ENCODE data around the gene GRIK1. TPM values are rescaled to one million over a fixed set of nuclear protein-coding genes. Genes with fewer than 3 reads are reported as not detected.

GRIK1 gene
- total RNA-seq, 1 donor from 2014 or later: not detected

DNA sequence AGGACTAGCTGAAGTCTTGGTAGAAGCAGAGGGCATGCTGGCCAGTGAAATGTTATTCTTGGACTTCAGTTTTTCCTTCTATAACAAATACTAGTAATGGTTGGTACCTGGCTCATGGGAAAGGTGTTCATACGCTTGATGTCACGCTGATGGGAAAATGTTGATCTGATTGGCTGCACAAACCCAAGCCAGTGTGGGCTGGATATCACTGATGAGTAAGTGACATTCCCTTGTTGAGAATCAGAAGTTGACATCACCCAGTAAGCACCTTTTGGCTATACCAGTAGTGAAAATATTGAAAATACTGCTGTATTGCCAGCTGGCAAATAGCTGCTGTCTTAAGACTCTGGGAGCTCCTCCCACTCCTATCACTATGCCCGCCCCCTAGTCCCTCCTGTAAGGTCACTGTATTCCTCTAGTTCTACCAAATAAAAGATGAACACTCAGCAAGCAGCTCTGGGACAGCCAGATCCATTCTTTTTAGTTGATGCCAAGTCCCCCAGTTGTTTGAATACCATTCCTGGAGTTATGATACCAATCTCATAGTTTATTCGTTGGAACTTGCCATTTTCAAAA is 168.2 kb downstream of the GRIK1 start:
- Mint-ChIP-seq H3K27ac (no peak overlapping the region), H3K36me3 (ENCODE audit: low read depth) (no peaks in the 10 kb centered on the region), H3K27me3 (no peaks in the 10 kb centered on the region), H3K4me1 (no peaks in the 10 kb centered on the region), H3K9me3 (no peaks in the 10 kb centered on the region), H3K4me3 (no peak overlapping the region)
- DNase-seq: no peak
- intact Hi-C loops (cut with micrococcal nuclease): no loop called here

DNA sequence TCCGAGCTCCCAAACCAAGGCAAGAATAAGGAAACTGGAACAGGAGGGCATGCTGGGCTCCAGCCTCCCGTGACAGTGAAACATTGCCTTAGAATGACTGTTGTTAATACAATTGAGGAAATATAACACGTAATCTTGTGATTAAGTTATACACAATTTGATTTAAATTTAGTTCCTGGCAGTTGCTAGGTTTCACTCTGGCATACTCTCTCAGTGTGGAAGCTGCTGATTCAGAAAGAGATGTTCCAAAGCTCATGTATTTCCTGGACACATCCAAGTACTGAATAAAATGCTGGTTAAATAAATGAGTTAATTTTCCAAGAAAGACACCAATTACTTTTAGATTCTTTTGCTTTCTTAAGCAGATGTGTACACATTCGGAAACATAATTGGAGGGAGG is 176.1 kb downstream of the GRIK1 start:
- no peak for DNase-seq
- H3K27me3 Mint-ChIP-seq: peaks cover 2% of the 10 kb centered on the region
- H3K4me1 Mint-ChIP-seq: no peaks in the 10 kb centered on the region
- intact Hi-C loops (cut with micrococcal nuclease): no loop called here
- no peaks in the 10 kb centered on the region for H3K9me3 Mint-ChIP-seq
- no peak overlapping the region for H3K27ac Mint-ChIP-seq
- H3K4me3 Mint-ChIP-seq: no peak overlapping the region
- H3K36me3 Mint-ChIP-seq (ENCODE audit: low read depth): no peaks in the 10 kb centered on the region

DNA sequence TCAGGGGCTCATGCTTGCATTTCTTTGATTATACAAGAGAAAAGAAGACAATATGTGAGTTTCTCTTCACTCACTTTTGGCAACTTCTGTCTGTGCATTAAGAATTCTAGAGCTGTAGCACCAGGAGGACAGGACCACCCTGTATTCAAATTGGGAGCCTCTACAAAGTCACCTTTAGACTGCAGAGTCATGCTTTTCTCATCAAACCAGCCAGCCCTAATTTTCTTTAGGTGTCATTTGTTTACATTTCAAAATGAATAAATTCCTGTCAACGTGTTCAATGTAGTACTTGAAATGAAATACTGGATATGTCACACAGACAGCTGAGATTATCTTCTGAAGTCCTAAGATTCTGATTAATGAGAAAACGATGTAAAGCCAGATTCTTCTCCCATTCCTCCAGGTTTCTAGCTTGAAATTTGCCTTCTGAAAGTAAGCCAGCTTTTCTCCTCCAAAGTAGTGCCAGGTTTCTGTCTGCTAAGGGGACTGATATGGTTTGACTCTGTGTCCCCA is 177.2 kb downstream of the GRIK1 start:
- peaks cover 2% of the 10 kb centered on the region for H3K27me3 Mint-ChIP-seq
- no peak overlapping the region for H3K27ac Mint-ChIP-seq
- no peaks in the 10 kb centered on the region for H3K9me3 Mint-ChIP-seq
- intact Hi-C loops (cut with micrococcal nuclease): no loop called here
- H3K4me3 Mint-ChIP-seq: no peak overlapping the region
- no peaks in the 10 kb centered on the region for H3K4me1 Mint-ChIP-seq
- DNase-seq: no peak
- no peaks in the 10 kb centered on the region for H3K36me3 Mint-ChIP-seq (ENCODE audit: low read depth)

DNA sequence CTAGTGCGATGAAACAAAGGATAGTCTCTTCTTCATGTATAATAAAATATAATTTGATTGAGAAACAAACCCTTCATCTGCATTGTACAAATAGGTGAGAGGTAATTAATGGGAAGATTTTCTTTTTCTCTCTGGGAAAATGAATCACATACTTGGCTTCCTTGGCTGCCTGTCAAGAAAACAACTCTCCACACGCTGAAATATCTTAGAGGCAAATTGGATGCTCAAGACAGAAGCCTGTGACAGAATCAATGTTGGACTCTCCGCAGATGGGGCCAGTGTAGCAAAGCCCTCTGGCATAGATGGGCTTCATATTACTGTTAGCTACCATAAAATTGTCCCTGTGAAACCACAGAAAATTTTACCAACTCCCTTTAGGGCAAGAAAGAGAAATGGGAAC is 186.6 kb downstream of the GRIK1 start:
- H3K36me3 Mint-ChIP-seq (ENCODE audit: low read depth): no peaks in the 10 kb centered on the region
- intact Hi-C loops (cut with micrococcal nuclease): no loop called here
- DNase-seq: no peak
- no peak overlapping the region for H3K4me3 Mint-ChIP-seq
- H3K27me3 Mint-ChIP-seq: no peaks in the 10 kb centered on the region
- no peaks in the 10 kb centered on the region for H3K9me3 Mint-ChIP-seq
- H3K4me1 Mint-ChIP-seq: no peaks in the 10 kb centered on the region
- H3K27ac Mint-ChIP-seq: no peak overlapping the region

DNA sequence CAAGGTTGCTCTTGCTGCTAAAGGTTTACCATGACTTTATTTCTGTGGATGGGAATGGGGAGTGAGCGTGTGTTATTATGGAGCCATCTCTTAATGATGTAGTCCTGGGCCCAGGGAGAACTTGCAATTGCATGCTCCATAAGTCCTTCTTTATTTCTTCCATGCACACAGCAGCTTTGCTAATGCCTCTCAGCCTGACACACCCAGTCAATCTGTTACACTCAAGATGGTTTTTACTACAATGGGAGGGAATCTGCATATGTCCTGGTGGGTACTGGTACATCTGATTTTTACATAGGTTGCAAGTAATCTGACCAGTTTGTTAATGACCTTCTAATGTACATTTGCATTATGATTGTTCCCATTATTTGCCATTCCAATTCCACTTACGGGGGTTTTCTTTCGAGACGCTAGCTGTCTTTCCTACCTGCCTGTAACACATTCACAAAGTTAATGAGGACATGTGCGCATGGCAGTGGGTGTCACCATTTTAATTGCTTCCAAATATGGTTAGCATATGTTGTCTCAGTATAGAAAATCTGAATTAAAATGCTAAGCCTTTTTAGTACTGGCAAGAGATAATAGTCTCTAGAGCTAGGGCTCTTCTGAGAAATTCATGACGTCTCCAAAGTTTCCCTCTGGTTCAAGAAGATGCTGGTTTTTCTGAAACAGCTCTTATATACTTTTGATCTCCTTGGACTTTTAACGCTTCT is 188.2 kb downstream of the GRIK1 start:
- Mint-ChIP-seq H3K27me3 (no peaks in the 10 kb centered on the region), H3K36me3 (ENCODE audit: low read depth) (no peaks in the 10 kb centered on the region), H3K9me3 (no peaks in the 10 kb centered on the region), H3K27ac (no peak overlapping the region), H3K4me1 (no peaks in the 10 kb centered on the region), H3K4me3 (no peak overlapping the region)
- no peak for DNase-seq
- intact Hi-C loops (cut with micrococcal nuclease): no loop called here

DNA sequence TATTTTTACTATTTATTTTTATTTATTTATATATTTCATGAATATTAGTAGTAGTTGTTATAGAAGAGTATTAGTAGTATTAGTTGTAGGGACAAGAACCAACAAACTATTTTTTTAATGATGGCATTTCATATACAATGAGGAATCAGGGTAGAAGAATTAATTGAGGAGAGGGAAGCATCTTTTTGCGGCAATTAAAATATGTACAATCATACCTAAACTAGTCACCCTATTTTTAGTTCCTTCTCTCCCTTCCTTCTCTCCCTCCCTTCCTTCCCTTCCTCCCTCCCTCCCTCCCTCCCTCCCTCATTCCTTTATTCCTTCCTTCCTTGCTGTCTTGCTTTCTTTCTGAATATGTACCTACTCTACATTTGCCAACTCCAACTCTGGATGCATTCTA is 189.8 kb downstream of the GRIK1 start:
- Mint-ChIP-seq H3K27ac (no peak overlapping the region), H3K4me3 (no peak overlapping the region), H3K9me3 (no peaks in the 10 kb centered on the region), H3K27me3 (no peaks in the 10 kb centered on the region), H3K36me3 (ENCODE audit: low read depth) (no peaks in the 10 kb centered on the region), H3K4me1 (no peaks in the 10 kb centered on the region)
- intact Hi-C loops (cut with micrococcal nuclease): no loop called here
- no peak for DNase-seq

DNA sequence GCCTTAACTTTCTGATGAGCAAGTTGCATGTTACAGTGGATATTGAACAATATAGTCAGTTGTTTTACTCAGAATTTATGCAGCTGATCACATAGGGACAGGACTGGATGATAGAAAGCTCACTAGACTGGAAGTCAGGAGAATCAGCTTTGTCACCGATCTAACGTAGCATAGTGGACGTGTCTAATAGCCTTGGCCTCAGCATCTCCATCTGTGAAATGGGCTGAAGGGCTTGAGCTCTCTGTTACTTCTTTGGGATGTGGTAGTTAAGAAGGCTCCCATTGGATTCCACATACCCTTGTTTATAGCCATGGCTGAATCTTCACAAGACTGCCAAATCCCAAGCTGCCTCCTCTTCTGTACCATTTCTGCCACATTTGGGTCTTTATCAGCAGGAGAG is 190.6 kb downstream of the GRIK1 start:
- DNase-seq: no peak
- H3K36me3 Mint-ChIP-seq (ENCODE audit: low read depth): no peaks in the 10 kb centered on the region
- H3K4me1 Mint-ChIP-seq: no peaks in the 10 kb centered on the region
- no peak overlapping the region for H3K27ac Mint-ChIP-seq
- H3K27me3 Mint-ChIP-seq: no peaks in the 10 kb centered on the region
- no peaks in the 10 kb centered on the region for H3K9me3 Mint-ChIP-seq
- intact Hi-C loops (cut with micrococcal nuclease): no loop called here
- no peak overlapping the region for H3K4me3 Mint-ChIP-seq

DNA sequence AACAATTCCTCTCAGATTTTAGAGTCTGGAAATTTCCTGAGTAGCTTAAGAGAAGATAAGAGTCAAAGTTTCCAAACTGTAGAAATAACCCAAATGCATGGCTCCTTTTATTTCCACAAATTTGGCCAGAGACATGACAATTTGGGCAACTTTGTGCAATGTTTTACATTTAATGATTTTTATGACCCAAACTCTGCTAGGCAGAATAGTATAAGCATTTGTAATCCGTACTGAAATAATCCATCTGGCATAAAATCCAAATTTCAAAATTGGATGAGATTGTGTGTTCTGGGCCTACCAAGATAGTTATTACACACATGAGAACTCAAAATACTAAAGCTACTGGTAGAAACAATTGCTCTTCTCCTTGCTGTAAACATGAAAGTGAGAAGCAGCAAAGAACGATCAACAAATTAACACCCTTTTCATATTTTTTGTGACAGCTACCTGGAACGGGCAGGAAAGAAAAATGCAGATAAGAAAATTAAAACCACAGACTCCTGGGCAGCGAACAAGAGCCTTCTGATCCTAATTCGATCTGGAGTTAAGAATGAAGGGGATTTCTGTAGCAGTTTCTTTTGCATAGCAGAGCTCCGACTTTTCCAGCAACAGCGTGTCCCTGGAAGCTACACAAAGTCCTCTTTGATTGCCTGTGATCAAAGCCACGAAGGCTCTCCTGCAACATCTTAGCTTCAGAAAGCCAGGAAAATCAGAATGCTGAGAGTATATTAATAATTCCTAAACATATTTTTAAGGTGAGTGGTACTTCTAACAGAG is 191.2 kb downstream of the GRIK1 start:
- Mint-ChIP-seq H3K27me3 (no peaks in the 10 kb centered on the region), H3K4me3 (no peak overlapping the region), H3K36me3 (ENCODE audit: low read depth) (no peaks in the 10 kb centered on the region), H3K27ac (no peak overlapping the region), H3K9me3 (no peaks in the 10 kb centered on the region), H3K4me1 (no peaks in the 10 kb centered on the region)
- intact Hi-C loops (cut with micrococcal nuclease): no loop called here
- no peak for DNase-seq

DNA sequence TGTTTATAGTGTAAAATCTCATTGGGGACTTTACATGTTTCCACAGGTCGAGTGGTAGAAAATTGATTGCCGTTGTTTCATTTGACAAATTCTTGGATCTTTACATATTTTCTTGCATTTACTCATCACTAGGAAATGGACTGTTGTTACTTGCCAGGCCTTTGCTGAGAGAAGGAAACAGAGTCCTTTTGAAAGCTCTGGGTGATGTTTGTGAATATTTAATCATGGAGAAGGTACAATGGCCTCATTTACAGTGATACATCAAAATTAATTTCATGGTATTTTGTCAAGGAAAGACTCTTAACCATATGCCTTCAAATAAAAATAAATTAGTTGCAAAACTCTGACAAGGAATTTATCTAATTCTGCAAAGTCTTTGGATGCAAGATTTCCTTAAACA is 198.0 kb downstream of the GRIK1 start:
- no peak for DNase-seq
- Mint-ChIP-seq H3K27me3 (peaks cover 8% of the 10 kb centered on the region), H3K9me3 (no peaks in the 10 kb centered on the region), H3K27ac (no peak overlapping the region), H3K4me3 (no peak overlapping the region), H3K36me3 (ENCODE audit: low read depth) (no peaks in the 10 kb centered on the region), H3K4me1 (no peaks in the 10 kb centered on the region)
- intact Hi-C loops (cut with micrococcal nuclease): no loop called here

DNA sequence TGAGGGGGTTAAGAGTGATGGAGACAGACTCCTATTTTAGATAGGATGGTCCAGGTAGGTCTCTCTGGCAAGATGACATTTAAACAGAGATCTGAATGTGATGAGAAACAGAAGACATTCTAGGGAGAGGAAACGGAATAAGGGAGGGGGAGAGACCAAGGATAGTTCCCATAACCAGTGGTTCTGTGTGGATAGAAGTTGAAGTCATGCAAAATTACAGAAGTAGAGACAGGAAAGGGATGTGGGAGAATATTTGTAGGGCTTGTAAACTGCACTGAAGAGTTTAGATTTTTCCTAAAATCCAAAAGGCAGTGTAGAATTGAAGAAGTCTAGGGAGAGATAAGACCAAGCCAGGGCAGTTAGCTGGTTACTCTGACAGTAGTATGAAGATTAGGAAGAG is 200.6 kb downstream of the GRIK1 start:
- Mint-ChIP-seq H3K4me1 (no peaks in the 10 kb centered on the region), H3K9me3 (no peaks in the 10 kb centered on the region), H3K36me3 (ENCODE audit: low read depth) (no peaks in the 10 kb centered on the region), H3K4me3 (no peak overlapping the region), H3K27ac (no peak overlapping the region), H3K27me3 (peaks cover 8% of the 10 kb centered on the region)
- intact Hi-C loops (cut with micrococcal nuclease): no loop called here
- no peak for DNase-seq

DNA sequence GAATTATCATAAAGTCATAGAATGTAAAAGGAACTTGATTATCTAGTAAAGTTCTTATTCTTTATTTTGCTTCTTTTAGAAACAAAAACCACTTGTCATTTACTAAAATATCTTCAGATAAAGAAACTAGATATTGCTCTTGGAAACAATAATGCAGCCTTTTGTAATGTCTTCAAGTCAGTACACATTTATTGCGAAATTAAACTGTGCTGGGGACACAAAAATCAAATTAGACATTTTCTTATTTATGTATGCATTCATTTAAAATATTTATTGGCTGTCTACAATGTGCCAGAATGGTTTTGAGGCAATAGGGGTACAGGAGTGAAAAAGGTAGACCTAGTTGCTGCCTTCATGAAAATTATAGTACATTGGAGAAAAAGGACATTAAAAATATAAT is 201.1 kb downstream of the GRIK1 start:
- Mint-ChIP-seq H3K27ac (no peak overlapping the region), H3K36me3 (ENCODE audit: low read depth) (no peaks in the 10 kb centered on the region), H3K4me1 (no peaks in the 10 kb centered on the region), H3K27me3 (peaks cover 8% of the 10 kb centered on the region), H3K4me3 (no peak overlapping the region), H3K9me3 (no peaks in the 10 kb centered on the region)
- DNase-seq: no peak
- intact Hi-C loops (cut with micrococcal nuclease): no loop called here

DNA sequence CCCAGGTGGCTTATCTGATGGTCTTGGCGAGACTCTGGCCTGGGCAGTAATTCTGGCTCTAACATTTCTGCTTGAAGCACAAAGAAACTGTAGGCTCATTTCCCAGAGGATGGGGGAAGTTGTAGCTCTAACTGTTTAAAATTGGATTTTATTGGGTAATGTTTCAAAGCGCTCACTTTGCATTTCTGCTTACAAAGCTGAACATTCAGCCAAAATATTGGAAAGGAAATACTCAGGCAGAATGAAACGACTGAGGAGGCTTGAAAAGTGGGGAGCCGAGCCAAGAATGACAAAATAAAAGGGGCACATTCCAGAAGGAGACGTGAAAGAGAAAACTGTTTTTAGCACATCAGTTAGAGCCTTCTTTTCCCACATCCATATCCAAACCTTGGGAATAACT is 202.6 kb downstream of the GRIK1 start:
- DNase-seq: no peak
- H3K27ac Mint-ChIP-seq: no peak overlapping the region
- H3K9me3 Mint-ChIP-seq: no peaks in the 10 kb centered on the region
- no peaks in the 10 kb centered on the region for H3K4me1 Mint-ChIP-seq
- no peaks in the 10 kb centered on the region for H3K36me3 Mint-ChIP-seq (ENCODE audit: low read depth)
- H3K4me3 Mint-ChIP-seq: no peak overlapping the region
- H3K27me3 Mint-ChIP-seq: peaks cover 7% of the 10 kb centered on the region
- intact Hi-C loops (cut with micrococcal nuclease): no loop called here

DNA sequence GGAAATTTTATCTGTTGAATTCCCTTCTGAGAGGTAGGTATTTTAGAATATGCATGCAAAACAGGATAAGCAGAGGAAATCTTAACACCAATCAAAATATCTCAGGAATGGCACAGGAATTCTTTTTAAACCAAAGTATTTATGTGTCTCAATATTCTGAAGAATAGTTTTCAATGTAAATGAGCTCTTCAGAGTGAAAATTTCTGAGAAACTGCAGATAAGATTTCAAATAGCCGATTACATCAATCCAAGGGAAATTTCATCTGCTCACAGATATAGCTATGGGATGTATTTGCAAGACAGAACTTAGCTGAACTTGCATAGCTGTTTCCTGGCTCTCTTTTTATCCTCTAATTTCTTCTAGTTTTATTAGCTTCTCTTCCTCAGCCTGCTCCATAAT is 209.5 kb downstream of the GRIK1 start:
- H3K4me1 Mint-ChIP-seq: no peaks in the 10 kb centered on the region
- no peaks in the 10 kb centered on the region for H3K36me3 Mint-ChIP-seq (ENCODE audit: low read depth)
- no peaks in the 10 kb centered on the region for H3K27me3 Mint-ChIP-seq
- H3K4me3 Mint-ChIP-seq: no peak overlapping the region
- no peaks in the 10 kb centered on the region for H3K9me3 Mint-ChIP-seq
- intact Hi-C loops (cut with micrococcal nuclease): no loop called here
- no peak for DNase-seq
- H3K27ac Mint-ChIP-seq: no peak overlapping the region

DNA sequence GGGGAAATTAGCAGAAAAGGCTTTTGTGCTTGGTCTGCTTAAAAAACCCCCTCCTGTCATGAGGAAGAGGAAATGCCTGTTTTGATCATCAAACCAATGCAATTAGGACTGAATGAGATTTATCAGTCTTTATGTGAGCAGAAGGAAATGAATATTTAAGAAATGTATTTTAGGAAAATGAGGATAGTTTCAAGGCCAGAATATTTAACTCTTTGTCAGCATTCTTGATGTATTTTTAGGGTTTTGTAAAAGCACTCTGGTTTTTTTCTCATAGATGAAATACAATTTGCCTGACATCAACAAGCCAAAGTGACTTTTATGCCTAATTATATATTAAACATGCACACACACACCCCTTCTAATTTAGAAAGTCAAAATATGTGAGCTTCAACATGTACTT is 213.8 kb downstream of the GRIK1 start:
- no peaks in the 10 kb centered on the region for H3K4me1 Mint-ChIP-seq
- no peak overlapping the region for H3K4me3 Mint-ChIP-seq
- H3K36me3 Mint-ChIP-seq (ENCODE audit: low read depth): no peaks in the 10 kb centered on the region
- no peak for DNase-seq
- no peaks in the 10 kb centered on the region for H3K9me3 Mint-ChIP-seq
- intact Hi-C loops (cut with micrococcal nuclease): no loop called here
- no peaks in the 10 kb centered on the region for H3K27me3 Mint-ChIP-seq
- no peak overlapping the region for H3K27ac Mint-ChIP-seq
